HG02763 (cell line): ENCODE measurements around the gene SUPT6H.

Experiments
- ATAC-seq: cut with Tn5 transposase; IDR thresholded peaks from one replicate; pipeline ENCODE4 v1.9.1; 2021; ENCODE audit warnings: mild to moderate bottlenecking, moderate library complexity; ENCODE audit not compliant: unreplicated experiment

SUPT6H gene

DNA sequence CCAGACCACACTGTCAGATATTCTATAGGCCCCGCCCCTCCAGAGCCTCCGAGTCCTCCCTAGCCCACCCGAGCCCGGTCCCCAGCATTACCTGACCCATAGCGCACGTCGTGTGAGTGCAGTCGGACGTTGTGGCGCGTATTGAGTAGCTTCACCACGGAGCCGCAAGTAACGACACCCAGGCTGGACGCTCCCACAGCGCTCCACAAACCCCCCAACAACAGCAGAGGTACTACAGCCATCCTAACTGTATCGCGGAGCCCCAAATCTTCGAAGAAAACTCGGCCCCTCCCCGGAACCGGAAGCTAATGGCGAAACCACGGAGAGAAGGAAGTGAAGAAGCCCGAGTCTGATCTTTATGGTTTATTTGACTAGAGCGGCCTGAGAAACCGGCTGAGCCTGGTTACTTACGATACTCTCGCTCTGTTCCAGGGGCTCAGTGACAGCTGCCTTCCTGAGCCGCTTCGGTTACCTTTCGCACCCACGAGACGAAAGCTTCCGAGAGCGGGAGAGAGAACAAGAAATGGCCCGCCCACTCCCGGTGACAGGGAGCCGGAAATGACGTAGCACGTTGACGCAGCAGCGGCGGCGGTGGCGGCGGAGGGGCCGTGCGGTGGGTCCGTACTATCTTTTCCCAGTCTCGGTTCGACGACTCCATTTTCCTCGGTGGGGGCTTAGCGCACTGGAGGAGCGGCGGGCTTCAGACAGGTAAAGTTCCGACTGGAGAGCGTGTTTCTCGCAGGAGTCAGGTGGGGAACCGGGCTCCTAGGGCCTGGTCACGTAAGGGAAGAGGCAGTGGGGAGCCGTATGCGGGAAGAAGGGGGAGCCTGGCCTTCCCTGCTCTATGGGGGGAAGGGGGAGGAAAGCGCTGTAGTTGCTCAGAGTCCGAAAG lies at the start of gene SUPT6H, which contains the start of gene SDF2:
Gene SUPT6H, plus strand, starts transcription at position 571 of the 892 bp plus-strand sequence. CDS start 11,197 bp downstream, outside the sequence.
Gene SDF2, minus strand, starts transcription at position 272 of the 892 bp plus-strand sequence. Its CDS starts 30 bp downstream, at position 242.
- ATAC-seq = peak; percentile 86

DNA sequence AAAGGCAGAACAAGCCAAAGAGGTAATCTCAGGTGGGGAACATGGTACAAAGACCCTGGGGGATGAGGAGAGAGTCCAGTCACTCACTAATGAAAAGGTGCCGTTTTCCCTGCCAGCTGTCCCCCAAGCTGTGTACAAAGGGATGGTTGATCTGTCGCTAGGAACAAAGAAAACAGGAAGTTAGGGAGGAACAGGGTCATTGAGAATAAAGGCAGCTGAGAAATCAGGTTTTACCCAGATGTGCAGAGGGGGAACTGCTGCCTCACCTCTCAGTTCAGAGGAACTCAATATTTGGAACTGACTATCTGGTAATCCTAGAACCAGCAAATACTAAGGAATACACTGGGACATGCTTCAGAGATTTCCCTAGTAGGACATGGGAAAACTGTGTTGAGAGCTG lies 49.5 kb upstream of the SUPT6H start:
- no peak for ATAC-seq

DNA sequence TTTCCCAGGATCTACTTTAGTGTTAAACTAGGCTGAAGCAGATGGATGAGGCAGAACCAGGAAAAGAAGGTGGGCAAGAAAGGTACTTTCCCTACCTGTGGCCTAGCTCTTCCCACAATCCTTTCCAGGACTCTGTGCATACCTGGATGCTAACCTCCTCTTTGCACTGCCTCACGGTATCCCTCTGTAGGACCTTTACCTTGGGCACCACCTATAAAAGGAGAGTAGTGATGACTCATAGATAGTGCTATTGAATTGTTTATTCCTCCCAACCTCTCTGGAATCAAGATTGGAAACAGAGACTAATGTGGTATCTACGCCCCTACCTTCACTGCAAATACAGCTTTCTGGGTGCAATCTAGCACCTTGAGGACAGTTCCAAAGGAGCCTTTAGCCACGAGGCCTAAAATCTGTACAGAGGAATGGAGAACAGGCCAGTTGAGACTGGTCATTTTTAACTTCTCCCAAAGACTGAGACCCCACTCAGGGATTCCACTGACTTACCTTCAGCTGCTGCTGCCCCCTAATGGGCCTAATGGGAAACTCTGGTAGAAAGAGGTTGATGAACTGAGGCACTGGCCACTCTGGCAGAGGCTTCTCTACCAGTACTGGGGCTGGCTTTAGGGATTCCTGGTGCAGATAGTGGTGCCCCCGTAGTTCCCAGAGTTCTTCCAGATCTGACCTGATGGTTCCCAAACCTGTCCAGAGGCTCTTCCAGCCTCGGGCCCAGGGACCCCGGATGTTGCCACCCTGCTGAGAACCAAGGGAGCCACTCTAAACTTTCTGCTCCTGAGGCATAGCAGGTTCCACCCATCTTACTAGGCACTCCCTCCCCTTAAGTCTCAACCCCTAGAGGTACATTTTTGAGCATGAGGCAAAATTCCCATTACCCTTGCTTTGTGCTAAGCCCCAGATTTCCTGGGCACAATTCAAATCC lies 48.8 kb upstream of the SUPT6H start:
- no peak for ATAC-seq

DNA sequence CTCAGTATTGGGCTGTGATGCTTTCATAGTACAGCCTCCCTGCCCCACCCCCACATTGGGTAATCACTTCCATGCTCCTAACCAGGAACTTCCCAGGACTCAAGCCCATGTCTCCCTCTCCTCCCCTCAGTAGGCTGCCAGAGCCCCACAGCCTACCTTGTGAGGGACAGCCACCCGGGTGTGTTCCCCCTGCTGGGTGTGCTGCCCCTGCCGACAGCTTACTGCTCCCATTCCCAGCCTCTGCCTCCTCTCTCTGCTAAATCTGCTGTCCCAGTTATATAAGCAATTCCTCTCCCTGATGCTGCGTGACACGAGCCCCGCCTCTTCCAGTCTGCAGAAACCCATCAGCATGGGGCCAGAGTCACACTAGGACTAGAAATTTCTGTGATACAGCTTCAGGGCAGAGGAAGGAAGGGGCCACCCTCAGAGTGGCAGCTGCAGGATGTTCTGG lies 48.0 kb upstream of the SUPT6H start, which contains the start of gene RSKR:
Gene RSKR, minus strand, starts transcription at position 255 of the 451 bp plus-strand sequence. Its CDS starts 24 bp downstream, at position 231.
- no peak for ATAC-seq

DNA sequence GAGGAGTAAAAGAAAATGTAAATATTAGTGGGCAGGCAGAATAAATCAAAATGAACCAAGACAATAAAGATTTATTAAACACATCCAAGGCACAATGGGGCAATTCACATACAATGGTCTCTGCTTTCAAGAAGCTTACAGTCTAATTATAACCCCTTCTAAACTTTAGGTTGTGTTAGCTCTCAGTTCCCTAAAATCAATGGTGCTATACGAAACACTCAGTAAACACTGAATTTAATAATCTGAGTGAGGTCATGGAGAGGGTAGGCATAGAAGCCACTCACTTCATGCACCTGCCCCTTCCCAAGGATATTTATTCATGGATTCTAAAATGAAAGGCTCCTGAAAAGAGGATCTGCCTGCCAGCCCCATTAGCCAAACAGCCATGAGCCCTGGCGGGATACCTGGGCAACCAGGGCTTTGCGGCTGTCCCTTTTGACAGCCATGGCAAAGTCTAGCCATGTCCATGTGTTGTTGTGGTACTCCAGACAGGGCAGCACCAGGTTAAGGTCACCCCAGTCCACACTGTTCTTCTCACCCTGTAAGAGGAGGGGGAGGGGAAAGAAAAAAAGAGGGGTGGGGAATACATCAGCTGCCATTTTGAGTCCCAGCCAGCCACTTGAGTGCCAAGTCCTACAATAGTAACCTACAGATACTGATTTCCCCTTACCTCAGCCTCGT lies 46.6 kb upstream of the SUPT6H start:
- ATAC-seq = no peak

DNA sequence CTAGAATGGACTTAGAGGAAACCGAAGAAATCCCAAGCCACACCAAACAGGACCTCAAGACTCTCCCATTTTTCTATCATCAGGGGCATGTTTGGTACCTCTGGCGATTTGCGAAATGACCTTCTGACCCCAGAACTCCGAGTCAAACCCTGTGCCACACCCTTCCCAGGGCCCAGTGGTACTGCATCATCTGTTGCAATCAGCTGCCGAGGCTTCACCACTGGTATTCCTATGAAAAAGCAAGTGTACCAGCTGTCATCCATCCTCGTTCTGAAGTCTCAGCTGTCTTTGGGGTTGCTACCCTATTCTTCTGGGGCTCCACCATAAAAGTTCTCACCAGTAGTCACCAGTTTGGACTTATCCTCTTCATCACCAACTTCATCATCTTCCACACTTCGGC lies 45.7 kb upstream of the SUPT6H start:
- ATAC-seq = no peak

DNA sequence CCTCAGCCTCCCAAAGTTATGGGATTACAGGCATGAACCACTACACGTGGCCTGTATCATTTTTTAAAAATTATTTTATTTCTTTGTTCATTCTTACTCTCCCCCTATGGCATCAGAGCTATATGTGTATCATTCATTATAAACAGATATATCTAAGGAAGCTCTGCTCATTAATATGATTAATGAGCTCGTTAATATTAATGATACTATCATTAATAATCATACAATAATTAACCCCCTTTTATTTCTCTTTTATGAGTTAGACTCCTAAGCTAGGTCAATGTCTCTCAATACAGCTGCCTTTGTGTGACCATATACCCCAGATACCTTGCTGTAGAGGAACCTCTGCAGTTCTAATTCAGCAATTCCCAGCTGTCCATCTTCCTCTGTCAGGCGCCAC lies 43.5 kb upstream of the SUPT6H start:
- no peak for ATAC-seq

DNA sequence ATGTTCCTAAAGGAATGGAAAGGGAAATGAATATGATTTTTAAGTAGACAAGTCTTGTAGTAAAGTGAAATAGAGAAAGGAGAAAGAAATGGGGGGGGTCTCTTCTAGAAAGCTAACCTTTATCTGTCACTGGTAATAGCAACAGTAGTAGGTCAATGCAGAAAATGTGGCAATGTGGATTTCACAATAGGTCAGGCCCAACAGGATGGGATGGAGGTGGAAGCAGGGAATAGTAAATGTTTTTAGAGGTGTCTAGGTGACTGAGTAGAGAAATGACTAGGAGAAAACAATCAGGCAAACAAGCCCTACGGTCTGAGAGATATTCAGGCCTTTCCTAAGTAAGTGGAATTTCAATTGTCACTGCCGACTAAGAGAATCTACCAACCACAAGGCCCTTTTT lies 42.0 kb upstream of the SUPT6H start:
- no peak for ATAC-seq

DNA sequence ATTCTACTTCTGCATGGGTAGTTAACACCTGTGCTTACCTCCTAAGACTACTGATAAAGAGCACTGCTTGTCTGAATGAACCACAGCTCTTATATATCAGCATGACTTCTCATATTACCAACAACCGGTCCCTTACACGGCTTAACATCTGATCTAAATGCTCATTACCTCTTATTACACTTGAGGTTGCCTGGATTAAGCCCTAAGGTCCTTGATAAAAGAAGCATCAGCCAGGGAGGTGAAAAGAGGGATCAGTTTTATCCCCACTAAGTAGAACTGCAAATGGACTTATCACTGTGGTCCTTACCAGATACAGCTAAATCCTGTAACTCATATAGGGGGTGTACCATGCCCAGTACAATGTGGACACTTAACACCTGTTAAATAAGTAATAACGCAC lies 39.8 kb upstream of the SUPT6H start:
- ATAC-seq = no peak

DNA sequence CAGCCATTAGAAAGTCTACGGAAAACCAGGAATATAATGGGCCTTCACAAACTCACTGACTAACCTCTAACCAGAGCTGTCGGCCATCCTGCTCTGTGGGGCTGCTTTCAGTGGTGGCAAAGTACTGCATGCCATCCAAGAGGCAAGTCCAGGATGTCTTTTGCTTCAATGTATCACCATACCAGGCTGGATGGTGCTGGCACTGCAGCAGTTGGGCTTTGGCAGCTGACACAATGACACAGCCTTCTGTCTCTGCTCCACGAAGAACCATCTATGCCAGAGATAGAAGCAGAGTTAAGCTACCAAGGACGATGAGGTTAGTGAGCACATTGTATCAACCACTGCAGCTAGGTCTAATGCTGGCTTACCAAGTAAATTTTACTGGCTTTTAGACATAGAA lies 38.3 kb upstream of the SUPT6H start:
- ATAC-seq = no peak

DNA sequence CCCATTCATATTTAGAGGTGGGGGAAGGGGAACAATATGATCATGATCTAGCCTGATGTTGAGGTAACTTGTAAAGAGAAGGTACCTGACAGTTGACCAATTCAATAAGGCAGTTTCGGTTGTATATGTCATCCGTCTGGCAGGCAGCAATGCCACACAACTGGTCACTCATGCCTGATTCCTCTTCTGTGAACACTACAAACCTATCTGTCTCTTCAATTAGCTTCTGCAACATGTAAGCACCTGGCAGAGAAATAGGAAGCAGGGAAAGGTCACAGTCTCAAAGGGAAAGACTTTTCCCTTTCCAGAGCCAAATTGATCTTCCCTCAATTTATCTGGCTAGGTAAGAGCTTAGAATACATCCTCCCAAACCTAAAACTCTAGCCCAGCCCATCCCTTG lies 37.9 kb upstream of the SUPT6H start:
- ATAC-seq = no peak

DNA sequence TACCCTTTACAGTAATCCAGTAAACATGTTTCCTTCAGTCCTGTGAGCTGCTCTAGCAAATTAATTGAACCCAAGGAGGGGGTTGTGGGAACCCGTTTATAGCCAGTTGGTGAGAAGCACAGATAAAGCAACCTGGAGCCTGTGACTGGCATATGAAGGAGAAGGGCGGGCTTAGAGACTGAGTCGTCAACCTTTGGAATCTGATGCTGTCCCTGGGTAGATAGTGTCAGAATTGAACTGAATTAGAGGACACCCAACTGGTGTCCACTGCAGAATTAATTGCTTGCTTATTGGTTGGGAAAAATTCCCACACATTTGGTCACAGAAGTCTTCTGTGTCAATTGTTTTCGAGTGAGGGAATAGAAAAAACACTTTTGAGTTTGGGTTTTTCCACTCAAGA lies 35.2 kb upstream of the SUPT6H start:
- no peak for ATAC-seq

DNA sequence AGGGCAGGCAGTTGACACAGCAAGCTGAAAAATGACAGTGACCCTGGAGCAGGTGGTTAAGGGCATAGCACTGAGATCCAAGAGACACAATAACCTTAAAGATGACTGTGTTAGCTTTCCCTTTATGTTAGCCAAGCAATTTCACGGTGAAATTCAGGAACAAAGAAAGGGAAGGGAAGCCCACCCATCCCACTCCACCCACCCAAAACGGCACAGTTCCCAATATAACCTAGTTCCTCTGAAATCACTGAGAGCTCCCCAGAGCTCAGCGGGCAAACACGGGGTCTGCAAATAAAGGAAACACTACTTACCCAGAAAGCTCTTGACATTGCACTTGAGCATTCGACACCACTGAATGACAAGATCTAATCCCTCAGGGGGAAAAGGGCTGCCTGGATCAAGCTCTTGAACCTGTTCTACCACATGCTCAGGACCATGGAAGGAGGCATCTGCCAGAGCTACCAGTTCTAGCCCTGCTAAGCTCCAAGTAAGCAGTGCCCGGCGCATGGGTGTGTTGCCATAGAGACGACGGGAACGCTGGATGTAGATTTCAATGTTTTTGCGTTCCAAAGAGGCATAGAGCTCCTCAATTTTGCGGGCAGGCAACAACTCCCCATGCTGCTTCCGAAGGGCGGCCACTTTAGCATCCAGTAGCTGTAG lies 27.7 kb upstream of the SUPT6H start:
- no peak for ATAC-seq

DNA sequence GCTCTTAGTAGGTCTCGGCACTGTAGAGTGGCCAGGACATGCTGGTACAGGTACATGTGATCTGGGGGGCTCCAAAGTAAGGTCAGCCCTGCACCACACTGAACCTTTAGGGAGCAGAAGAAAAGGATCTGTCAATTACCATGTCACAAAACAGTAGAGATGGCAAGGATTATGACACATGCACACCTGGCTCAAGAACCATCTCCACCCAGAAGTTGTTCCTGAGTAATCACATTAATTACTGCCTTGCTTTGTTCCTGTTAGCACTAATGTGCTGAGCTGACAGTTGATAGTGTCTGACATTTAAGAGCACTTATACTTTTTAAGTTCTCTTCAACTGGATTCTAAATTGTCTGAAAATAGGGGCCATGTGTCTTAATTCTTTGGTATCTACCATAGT lies 26.5 kb upstream of the SUPT6H start:
- ATAC-seq = no peak

DNA sequence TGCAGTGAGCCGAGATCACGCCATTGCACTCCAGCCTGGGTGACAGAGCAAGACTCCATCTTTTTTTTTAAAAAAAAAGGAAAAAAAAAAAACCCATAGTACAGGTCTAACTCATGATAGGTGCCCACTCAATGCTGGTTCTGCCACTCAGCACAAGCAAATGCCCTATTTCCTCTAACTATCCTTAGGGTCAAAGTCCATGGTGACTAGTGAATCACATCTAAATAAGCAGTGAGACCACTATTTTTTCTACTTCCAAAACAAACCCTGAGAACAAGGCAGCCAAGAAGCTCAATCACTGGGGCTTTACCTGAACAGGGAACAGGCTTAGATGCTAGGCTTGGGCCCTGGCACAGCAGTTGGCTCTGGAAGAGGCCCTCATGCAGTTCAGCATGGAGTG lies 20.4 kb upstream of the SUPT6H start:
- no peak for ATAC-seq

DNA sequence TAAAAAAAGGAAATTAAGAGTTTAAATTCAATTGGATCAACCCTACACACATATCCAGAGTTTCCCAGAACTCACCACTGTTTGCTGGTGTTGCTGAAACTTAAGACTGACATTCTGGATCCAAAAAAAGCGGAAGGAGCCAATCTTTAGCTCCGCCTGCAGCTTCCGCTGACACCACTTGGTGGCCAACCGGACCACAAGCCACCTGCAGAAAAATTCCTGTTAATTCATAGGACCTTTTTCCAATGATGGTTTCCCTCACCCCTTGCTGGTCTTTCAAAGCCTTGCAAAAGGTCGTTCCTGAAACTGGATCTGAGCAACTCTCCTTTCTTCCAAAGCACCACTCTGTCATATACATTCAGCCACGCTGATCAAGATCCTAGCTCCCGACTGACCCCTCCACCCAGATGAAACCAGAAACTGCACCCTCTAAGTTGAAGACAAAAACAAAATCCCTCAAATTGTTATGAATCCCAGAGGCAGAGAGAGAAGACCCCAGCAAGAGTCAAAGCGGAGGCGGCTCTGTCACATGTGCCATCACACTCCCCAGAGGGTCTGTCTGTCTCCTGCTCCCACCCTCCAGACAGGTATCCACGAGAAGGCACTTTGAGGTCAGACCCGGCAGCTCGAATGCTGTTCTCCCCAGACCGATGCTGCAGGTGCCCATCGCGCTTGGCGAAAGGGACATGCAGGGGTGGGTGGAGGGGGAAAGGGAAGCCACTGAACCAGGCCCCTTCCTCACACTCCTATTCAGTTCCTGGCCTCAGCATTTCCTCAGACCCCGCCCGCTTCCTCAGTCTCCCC lies 17.8 kb upstream of the SUPT6H start:
- ATAC-seq = peak; percentile 13

DNA sequence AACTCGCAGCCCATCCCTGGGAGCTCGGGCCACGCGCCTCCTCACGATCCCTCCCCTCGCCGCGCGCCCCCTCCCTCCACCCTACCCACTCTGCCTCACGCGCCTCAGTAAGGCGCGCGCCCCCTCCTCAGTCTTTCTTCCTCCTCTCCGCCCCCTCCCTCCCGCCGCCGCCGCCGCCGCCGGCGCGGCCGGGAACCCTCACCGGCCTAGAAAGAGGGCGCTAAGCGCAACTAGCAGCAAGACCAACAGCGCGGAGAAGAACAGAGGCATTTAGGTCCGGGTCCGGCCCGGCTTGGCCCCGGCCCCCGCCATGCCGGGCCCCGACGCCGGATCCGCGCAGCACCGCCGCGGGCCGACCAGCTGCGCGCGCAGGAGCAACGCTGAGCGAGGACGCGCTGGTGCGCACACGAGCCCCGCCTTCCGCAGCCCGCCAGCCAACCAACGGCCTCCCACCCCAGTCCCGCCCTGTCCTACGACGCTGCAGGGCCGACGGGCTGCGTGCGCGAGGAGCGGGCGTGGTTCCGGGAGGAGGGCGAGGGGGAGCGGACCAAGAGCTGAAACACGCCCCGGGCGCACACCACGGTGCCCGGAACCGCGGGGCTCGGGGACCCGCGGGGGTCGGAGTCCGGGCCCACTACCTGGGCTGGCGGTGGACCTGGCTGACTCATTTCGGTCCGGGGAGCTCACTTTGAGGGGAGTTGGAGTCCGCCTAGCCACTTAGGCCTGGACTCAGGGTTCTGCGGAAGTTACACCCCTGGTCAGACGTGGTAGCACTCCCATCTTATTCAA lies 17.0 kb upstream of the SUPT6H start, which contains the start of gene BLTP2:
Gene BLTP2, minus strand, starts transcription at position 372 of the 789 bp plus-strand sequence. Its CDS starts 102 bp downstream, at position 270.
- ATAC-seq = peak; percentile 91

DNA sequence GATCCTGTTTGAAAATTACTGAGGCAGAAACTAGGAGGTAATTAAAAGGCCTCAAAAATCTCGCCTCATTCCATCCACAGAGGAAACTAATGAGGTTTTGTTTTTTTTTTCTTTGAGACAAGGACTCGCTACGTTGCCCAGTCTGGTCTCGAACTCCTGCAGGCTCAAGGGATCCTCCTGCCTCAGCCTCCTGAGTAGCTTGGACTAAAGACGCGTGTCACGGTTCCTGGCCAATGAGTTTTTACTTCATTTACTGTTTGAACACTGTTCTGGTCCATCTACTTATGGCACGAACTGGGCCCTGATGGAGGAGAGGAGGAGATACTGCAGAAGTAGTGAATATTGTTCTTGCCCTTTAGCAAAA lies 16.4 kb upstream of the SUPT6H start:
- ATAC-seq = no peak
